Endothelial cell (in vitro differentiated cells): ENCODE results near the gene MAN1A2. TPM values are rescaled to one million over a fixed set of nuclear protein-coding genes. Genes with fewer than 3 reads are reported as not detected.

Experiments
- DNase-seq: peaks from one replicate; pipeline ENCODE4 v3.0.0; 2021; ENCODE audit warnings: low spot score
- H3K27ac Mint-ChIP-seq: one replicate; pipeline ENCODE4 v1.8.0; 2021; ENCODE audit warnings: mixed read lengths, inconsistent platforms; ENCODE audit not compliant: unreplicated experiment
- H3K27me3 Mint-ChIP-seq: one replicate; pipeline ENCODE4 v1.8.0; 2021; ENCODE audit warnings: mild to moderate bottlenecking, moderate library complexity, mixed read lengths, inconsistent platforms; ENCODE audit not compliant: unreplicated experiment
- H3K36me3 Mint-ChIP-seq: one replicate; pipeline ENCODE4 v1.8.0; 2021; ENCODE audit warnings: mild to moderate bottlenecking, low read depth, mixed read lengths, inconsistent platforms; ENCODE audit not compliant: unreplicated experiment
- H3K4me1 Mint-ChIP-seq: one replicate; pipeline ENCODE4 v1.8.0; 2021; ENCODE audit warnings: mild to moderate bottlenecking, mixed read lengths, inconsistent platforms; ENCODE audit not compliant: unreplicated experiment
- H3K4me3 Mint-ChIP-seq: one replicate; pipeline ENCODE4 v1.8.0; 2021; ENCODE audit warnings: mild to moderate bottlenecking, mixed read lengths, inconsistent platforms; ENCODE audit not compliant: unreplicated experiment
- H3K9me3 Mint-ChIP-seq: one replicate; pipeline ENCODE4 v1.8.0; 2021; ENCODE audit warnings: mixed read lengths, inconsistent platforms; ENCODE audit not compliant: unreplicated experiment
- CTCF ChIP-seq: fragments of 200-600 bp; sonication (generic); IDR thresholded peaks from one replicate; pipeline ENCODE4 v1.5.0; 2021; ENCODE audit warnings: antibody characterized with exemption; ENCODE audit not compliant: unreplicated experiment
- total RNA-seq: library from RNA; stranded (reverse); fragmentation: NEBNext Ultra II Directional; extraction: Animal tissue kit (Norgen Biotek cat#: 25700); gene quantifications from one replicate; pipeline ENCODE4 v1.2.1, GENCODE V29; 2021; ENCODE audit not compliant: unreplicated experiment

MAN1A2 gene
- total RNA-seq, 1 donor from 2014 or later: 36.4 TPM

GRCh38 chr1:117573386-117574023, 206.3 kb downstream of the MAN1A2 start:
- Mint-ChIP-seq H3K27me3 (peaks cover 5% of the 10 kb centered on the region), H3K4me3 (no peak overlapping the region), H3K4me1 (peaks cover 4% of the 10 kb centered on the region), H3K9me3 (no peaks in the 10 kb centered on the region), H3K27ac (no peak overlapping the region), H3K36me3 (peaks cover 5% of the 10 kb centered on the region)
- DNase-seq: no peak
- TF ChIP-seq CTCF: no peak

- TF ChIP-seq CTCF: no peak
- Mint-ChIP-seq H3K9me3 (no peaks in the 10 kb centered on the region), H3K27me3 (peaks cover 7% of the 10 kb centered on the region), H3K27ac (no peak overlapping the region), H3K4me3 (no peak overlapping the region), H3K4me1 (peaks cover 4% of the 10 kb centered on the region), H3K36me3 (peaks cover 6% of the 10 kb centered on the region)
- DNase-seq: no peak
Observed at GRCh38 chr1:117574161-117574835, 207.0 kb downstream of the MAN1A2 start.

GRCh38 chr1:117575586-117576225, 208.5 kb downstream of the MAN1A2 start:
- no peak for TF ChIP-seq CTCF
- Mint-ChIP-seq H3K36me3 (peaks cover 6% of the 10 kb centered on the region), H3K9me3 (no peaks in the 10 kb centered on the region)

GRCh38 chr1:117576236-117576635, 209.0 kb downstream of the MAN1A2 start:
- no peaks in the 10 kb centered on the region for H3K9me3 Mint-ChIP-seq
- peaks cover 12% of the 10 kb centered on the region for H3K27me3 Mint-ChIP-seq
- TF ChIP-seq CTCF: no peak
- H3K4me3 Mint-ChIP-seq: no peak overlapping the region
- no peak overlapping the region for H3K27ac Mint-ChIP-seq
- peaks cover 7% of the 10 kb centered on the region for H3K4me1 Mint-ChIP-seq
- H3K36me3 Mint-ChIP-seq: peaks cover 6% of the 10 kb centered on the region
- no peak for DNase-seq

More at GRCh38 chr1:117575586-117576225, 208.5 kb downstream of the MAN1A2 start:
- Mint-ChIP-seq H3K27me3 (peaks cover 10% of the 10 kb centered on the region), H3K27ac (no peak overlapping the region), H3K4me3 (no peak overlapping the region), H3K4me1 (peaks cover 5% of the 10 kb centered on the region)
- no peak for DNase-seq
